ENCODE data around the gene ASPSCR1.

The ASPSCR1 gene

DNA sequence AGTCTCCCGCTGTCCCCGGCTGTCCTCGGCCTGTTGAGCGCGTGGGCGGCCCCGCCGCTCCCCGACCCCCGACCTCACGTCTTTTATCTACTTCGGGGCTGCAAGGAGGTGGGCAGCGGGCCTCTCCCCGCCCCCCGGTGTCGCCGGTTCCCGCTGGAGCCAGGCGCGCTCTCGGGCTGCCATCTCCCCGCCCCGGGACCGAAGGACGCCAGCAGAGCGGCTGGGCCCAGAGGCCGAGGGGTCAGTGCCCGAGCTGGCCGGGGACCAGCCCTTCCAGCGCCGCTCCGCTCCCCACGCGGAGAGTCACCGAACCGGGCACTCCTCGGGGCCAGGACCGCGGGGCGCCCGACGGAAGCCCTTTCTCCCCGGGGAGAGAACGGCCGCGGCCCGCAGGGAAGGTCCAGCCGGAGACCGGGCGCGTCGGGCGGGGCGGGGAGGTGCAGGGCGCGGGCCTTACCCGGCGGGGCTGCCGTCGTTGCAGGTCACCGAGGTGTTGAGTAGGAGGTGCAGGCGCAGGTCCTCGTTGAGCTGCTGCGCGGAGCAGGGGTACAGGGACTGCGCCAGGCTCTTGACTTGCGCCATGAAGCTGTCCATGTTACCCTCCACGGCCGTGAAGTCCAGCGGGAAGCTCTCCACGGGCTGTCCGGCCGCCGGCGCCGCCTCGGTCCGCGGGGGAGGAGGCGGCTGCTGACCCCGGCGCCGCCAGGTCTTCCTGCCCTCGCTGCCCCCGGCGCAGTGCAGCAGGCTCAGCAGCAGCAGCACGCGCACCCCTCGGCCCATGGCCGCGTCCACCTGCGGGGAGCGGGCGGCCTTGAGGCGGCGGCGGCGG is 17.1 kb upstream of the ASPSCR1 start:
- TF ChIP-seq, protein P1, sequence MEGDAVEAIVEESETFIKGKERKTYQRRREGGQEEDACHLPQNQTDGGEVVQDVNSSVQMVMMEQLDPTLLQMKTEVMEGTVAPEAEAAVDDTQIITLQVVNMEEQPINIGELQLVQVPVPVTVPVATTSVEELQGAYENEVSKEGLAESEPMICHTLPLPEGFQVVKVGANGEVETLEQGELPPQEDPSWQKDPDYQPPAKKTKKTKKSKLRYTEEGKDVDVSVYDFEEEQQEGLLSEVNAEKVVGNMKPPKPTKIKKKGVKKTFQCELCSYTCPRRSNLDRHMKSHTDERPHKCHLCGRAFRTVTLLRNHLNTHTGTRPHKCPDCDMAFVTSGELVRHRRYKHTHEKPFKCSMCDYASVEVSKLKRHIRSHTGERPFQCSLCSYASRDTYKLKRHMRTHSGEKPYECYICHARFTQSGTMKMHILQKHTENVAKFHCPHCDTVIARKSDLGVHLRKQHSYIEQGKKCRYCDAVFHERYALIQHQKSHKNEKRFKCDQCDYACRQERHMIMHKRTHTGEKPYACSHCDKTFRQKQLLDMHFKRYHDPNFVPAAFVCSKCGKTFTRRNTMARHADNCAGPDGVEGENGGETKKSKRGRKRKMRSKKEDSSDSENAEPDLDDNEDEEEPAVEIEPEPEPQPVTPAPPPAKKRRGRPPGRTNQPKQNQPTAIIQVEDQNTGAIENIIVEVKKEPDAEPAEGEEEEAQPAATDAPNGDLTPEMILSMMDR (conservative IDR thresholded peaks at IDR 0.05), result no peak
- TF ChIP-seq ZFX (IDR thresholded peaks at IDR 0.05), result no peak
- no peak overlapping the region for H3K27ac ChIP-seq

DNA sequence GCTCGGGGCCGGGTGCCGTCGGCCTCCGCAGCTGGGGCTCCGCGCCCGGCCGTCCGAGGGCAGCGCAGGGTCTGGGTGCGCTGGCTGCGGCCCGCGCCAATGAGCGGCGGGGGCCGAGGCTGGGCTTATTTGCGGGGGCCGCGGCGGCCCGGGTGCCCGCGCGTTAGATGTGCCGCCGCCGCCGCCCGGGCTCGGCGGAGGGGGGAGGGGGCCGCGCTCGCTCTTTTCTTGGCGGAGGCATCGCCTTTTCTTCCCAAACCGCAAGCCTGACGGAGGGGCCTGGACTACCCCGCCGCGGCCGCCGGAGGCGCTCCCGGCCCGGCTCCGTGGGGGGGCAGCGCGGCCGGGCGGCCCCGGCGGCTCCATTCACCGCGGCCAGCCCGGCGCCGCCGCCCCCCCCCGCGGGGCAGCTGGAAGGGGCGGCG is 16.3 kb upstream of the ASPSCR1 start, which contains the start of gene NOTUM:
Gene NOTUM, minus strand, starts transcription at position 101 of the 425 bp plus-strand sequence. CDS start 278 bp downstream, outside the sequence.
- no peak within 1 kb of the TSS for H3K27ac ChIP-seq
- no peak for TF ChIP-seq ZFX (IDR thresholded peaks at IDR 0.05)
- TF ChIP-seq, protein P1 (conservative IDR thresholded peaks at IDR 0.05), result no peak; the same call in 1 of the 2 replicates

DNA sequence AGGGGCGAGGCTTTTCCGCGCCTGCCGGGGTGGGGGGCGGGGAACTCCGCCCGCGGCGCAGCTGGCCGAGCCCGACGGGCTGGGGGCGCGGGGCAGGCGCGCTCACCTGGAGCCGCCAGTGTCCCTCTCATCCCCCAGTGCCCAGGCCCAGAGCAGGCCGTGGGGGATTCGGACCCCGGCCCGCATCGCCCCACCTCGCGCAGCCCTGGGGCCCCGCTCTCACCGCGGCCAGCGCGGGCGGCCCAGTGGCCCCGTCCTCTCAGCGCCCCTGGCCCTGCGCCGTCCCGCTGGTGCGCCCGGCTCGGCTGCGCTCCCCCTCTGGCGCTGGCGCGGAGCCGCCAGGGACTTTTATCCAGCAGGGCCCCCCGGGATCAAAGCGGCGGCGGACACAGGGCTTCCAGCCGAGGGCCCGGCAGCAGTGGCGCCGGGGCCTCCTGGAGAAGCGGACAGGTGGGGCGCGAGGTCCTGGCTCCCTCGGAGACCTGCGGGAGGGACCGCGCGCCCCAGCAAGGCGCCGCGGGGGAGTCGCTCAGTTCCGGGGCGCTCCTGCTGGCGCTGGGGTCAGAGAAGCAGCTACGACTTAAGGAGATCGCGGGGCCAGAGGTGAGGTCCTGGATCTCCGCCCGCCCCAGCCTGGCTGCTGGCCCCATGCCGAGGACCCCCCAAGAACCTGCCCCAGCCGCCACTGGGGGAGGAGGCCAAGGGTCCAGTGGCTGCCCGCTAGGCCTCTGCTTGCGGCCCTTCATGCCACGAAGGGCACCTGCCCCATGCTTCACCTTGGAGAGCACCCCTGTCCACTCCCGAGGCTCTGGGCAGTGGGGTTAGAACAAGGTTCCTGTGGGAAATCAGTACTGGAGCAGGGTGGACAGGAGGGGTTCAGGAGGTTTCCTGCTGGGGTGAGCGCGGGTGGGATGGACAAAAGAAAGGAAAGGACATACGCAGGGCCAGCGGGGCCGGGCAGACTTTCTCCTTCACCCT is 15.6 kb upstream of the ASPSCR1 start:
- TF ChIP-seq, protein P1 (conservative IDR thresholded peaks at IDR 0.05), result no peak; the same call in 1 of the 2 replicates
- no peak for TF ChIP-seq ZFX (IDR thresholded peaks at IDR 0.05)

DNA sequence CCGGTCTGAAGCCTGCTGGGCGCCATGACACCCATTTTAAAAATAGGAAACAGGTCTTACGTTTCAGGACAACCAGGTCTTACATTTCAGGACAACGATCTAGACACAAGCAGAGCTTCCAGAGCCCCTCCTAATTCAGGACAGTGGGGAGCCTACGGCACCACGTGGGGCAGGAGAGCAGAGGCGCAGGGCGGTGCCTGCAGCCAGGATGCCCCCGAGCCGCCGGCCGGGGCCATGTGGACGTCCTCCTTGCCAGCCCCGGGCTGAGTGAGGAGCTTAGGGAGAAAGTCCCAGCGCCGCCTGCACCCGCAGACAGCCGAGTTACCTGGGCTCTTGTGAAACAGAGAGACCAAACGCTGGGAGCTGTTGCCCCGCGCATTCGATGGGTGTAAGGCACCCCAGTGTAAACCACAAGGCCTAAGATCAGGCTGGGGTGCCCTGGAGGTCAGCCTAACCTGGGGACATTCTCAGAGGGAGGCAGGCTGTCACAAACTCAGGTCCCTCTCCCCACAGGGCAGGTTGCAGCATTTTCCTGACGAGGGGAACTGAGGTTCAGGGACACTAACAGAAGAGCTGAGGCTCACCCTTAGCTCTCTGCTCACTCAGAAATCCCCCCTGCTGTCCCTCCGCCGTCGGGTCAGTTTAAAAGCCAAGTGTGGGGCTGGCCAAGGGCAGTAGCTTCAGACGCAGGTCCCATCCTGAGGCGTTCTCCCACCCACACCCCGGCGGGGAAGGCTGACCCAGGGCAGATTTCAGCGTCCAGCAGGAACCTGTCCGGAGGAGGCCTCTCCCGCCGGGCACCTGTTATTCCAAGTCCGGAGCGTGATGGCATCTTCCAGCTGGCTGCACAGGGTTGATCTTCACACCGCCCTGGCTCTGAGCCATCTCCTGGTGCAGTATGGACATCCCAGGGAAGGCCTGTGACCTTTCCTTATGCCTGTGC is 14.7 kb upstream of the ASPSCR1 start:
- TF ChIP-seq ZFX (IDR thresholded peaks at IDR 0.05), result no peak
- TF ChIP-seq, protein P1 (conservative IDR thresholded peaks at IDR 0.05), result no peak
- H3K27ac ChIP-seq, result no peak overlapping the region

More for the DNA sequence above, 15.6 kb upstream of the ASPSCR1 start:
- no peak overlapping the region for H3K27ac ChIP-seq

DNA sequence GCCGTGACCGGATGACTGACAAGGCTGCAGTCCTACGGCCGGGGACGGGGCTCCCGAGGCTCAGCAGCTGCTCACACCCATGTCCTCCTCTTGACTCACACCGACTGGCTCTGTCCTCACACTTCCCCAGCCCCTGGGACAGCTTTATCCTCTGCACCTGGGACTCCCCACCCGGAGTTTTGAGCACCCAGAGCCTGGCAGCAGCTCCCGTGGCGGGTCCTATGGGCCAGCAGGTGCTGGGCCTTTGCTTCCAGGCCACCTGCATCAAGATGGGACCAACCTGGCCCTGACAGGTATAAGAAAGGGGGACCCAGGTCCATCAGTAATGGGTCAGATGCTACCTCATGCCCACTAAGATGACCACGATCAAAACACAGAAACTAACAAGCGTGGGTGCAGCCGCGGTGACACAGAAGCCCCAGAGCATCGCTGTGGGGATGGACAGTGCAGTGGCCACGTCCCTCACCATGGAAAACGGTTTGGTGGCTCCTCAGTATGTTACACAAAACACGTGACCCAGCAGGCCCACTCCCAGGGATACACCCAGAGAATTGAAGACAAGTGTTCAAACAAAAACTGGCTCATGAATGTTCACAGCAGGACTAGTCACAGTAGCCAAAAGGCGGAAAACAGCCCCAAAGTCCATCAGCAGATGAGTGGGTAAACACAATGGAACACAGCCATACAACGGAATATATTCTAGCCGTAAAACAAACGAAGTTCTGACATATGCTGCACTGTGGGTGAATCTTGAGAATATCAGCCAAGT is 13.2 kb upstream of the ASPSCR1 start:
- TF ChIP-seq ZFX (IDR thresholded peaks at IDR 0.05), result no peak
- TF ChIP-seq, protein P1 (conservative IDR thresholded peaks at IDR 0.05), result no peak
- H3K27ac ChIP-seq, result no peak overlapping the region

All from C4-2B (cell line).